ENCODE results near the gene TBC1D5.
A peak's percentile ranks its signal among the peaks of the same experiment; 100 is the strongest.
"Not testable (repeated sequence)": the region's sequence is repeated elsewhere in the genome, so short reads cannot be mapped to it uniquely, and the experiment has no call there.

TBC1D5 gene

GRCh38 chr3:17670749-17671148 lies 71.7 kb downstream of the TBC1D5 start:
- DNase-seq (ENCODE audit: low read depth): no peak
- no peak overlapping the region for H3K4me3 ChIP-seq (ENCODE audit: low read depth, low read length)

- DNase-seq (ENCODE audit: low read depth): no peak
- no peak overlapping the region for H3K4me3 ChIP-seq (ENCODE audit: low read depth, low read length)
Observed at GRCh38 chr3:17664923-17665322, 77.5 kb downstream of the TBC1D5 start.

- DNase-seq (ENCODE audit: low read depth): no peak
- no peak overlapping the region for H3K4me3 ChIP-seq (ENCODE audit: low read depth, low read length)
Observed at GRCh38 chr3:17656264-17656663, 86.2 kb downstream of the TBC1D5 start.

- DNase-seq (ENCODE audit: low read depth): no peak
- H3K4me3 ChIP-seq (ENCODE audit: low read depth, low read length): no peak overlapping the region
Observed at GRCh38 chr3:17655743-17656142, 86.7 kb downstream of the TBC1D5 start.

- not testable (repeated sequence) for DNase-seq (ENCODE audit: low read depth); H3K4me3 ChIP-seq (ENCODE audit: low read depth, low read length)
Observed at GRCh38 chr3:17649748-17650147, 92.7 kb downstream of the TBC1D5 start.

GRCh38 chr3:17648630-17649355 lies 93.6 kb downstream of the TBC1D5 start:
- DNase-seq (ENCODE audit: low read depth); H3K4me3 ChIP-seq (ENCODE audit: low read depth, low read length): not testable (repeated sequence)

- peak; percentile 51 for DNase-seq (ENCODE audit: low read depth)
Observed at GRCh38 chr3:17645074-17645698, 97.2 kb downstream of the TBC1D5 start.

GRCh38 chr3:17643691-17644090 lies 98.7 kb downstream of the TBC1D5 start:
- H3K4me3 ChIP-seq (ENCODE audit: low read depth, low read length): no peak overlapping the region
- DNase-seq (ENCODE audit: low read depth): peak; percentile 69

More at GRCh38 chr3:17645074-17645698, 97.2 kb downstream of the TBC1D5 start:
- H3K4me3 ChIP-seq (ENCODE audit: low read depth, low read length): no peak overlapping the region

- no peak for DNase-seq (ENCODE audit: low read depth)
- H3K4me3 ChIP-seq (ENCODE audit: low read depth, low read length): no peak overlapping the region
Observed at GRCh38 chr3:17642474-17642873, 100.0 kb downstream of the TBC1D5 start.

- DNase-seq (ENCODE audit: low read depth): no peak
- no peak overlapping the region for H3K4me3 ChIP-seq (ENCODE audit: low read depth, low read length)
Observed at GRCh38 chr3:17640466-17640865, 102.0 kb downstream of the TBC1D5 start.

GRCh38 chr3:17639765-17640164 lies 102.7 kb downstream of the TBC1D5 start:
- DNase-seq (ENCODE audit: low read depth): peak; percentile 84
- no peak overlapping the region for H3K4me3 ChIP-seq (ENCODE audit: low read depth, low read length)

GRCh38 chr3:17639257-17639656 lies 103.2 kb downstream of the TBC1D5 start:
- DNase-seq (ENCODE audit: low read depth): peak; percentile 52
- H3K4me3 ChIP-seq (ENCODE audit: low read depth, low read length): no peak overlapping the region

GRCh38 chr3:17638356-17638755 lies 104.1 kb downstream of the TBC1D5 start:
- DNase-seq (ENCODE audit: low read depth): peak; percentile 16
- H3K4me3 ChIP-seq (ENCODE audit: low read depth, low read length): no peak overlapping the region

- not testable (repeated sequence) for H3K4me3 ChIP-seq (ENCODE audit: low read depth, low read length); DNase-seq (ENCODE audit: low read depth)
Observed at GRCh38 chr3:17635675-17636074, 106.8 kb downstream of the TBC1D5 start.

GRCh38 chr3:17634964-17635363 lies 107.5 kb downstream of the TBC1D5 start:
- no peak overlapping the region for H3K4me3 ChIP-seq (ENCODE audit: low read depth, low read length)
- DNase-seq (ENCODE audit: low read depth): no peak

- H3K4me3 ChIP-seq (ENCODE audit: low read depth, low read length): no peak overlapping the region
- DNase-seq (ENCODE audit: low read depth): no peak
Observed at GRCh38 chr3:17634201-17634600, 108.2 kb downstream of the TBC1D5 start.

- H3K4me3 ChIP-seq (ENCODE audit: low read depth, low read length): no peak overlapping the region
- DNase-seq (ENCODE audit: low read depth): peak; percentile 44
Observed at GRCh38 chr3:17632401-17633100, 109.9 kb downstream of the TBC1D5 start.

GRCh38 chr3:17631609-17632008 lies 110.8 kb downstream of the TBC1D5 start:
- no peak for DNase-seq (ENCODE audit: low read depth)
- no peak overlapping the region for H3K4me3 ChIP-seq (ENCODE audit: low read depth, low read length)

- no peak for DNase-seq (ENCODE audit: low read depth)
Observed at GRCh38 chr3:17629400-17629799, 113.0 kb downstream of the TBC1D5 start.

GRCh38 chr3:17626395-17626794 lies 116.0 kb downstream of the TBC1D5 start:
- no peak for DNase-seq (ENCODE audit: low read depth)
- no peak overlapping the region for H3K4me3 ChIP-seq (ENCODE audit: low read depth, low read length)

More at GRCh38 chr3:17629400-17629799, 113.0 kb downstream of the TBC1D5 start:
- H3K4me3 ChIP-seq (ENCODE audit: low read depth, low read length): no peak overlapping the region
